Keratinocyte (primary cell): Measurements from ENCODE around the gene ADGRG6.

Experiments used
- EZH2 ChIP-seq: IDR thresholded peaks from one replicate; pipeline ENCODE4 v1.6.1; 2012; ENCODE audit warnings: inconsistent platforms, mild to moderate bottlenecking, low read length, moderate library complexity
- TF ChIP-seq, protein P1 (sequence below), 3 experiments: IDR thresholded peaks in 1 of 3; conservative IDR thresholded peaks in 1 of 3; optimal IDR thresholded peaks in 1 of 3; 2 replicates in 2 of 3; 3 replicates in 1 of 3; pipeline versions ENCODE3 to v1.5.1; 2011; ENCODE audit warnings: low read length in 3 of 3, mild to moderate bottlenecking in 3 of 3, moderate library complexity in 2 of 3, control low read depth in 1 of 3, inconsistent platforms in 1 of 3; ENCODE audit not compliant: insufficient read depth in 2 of 3; ENCODE audit errors: extremely low read depth in 1 of 3

- TF ChIP-seq, protein P1, sequence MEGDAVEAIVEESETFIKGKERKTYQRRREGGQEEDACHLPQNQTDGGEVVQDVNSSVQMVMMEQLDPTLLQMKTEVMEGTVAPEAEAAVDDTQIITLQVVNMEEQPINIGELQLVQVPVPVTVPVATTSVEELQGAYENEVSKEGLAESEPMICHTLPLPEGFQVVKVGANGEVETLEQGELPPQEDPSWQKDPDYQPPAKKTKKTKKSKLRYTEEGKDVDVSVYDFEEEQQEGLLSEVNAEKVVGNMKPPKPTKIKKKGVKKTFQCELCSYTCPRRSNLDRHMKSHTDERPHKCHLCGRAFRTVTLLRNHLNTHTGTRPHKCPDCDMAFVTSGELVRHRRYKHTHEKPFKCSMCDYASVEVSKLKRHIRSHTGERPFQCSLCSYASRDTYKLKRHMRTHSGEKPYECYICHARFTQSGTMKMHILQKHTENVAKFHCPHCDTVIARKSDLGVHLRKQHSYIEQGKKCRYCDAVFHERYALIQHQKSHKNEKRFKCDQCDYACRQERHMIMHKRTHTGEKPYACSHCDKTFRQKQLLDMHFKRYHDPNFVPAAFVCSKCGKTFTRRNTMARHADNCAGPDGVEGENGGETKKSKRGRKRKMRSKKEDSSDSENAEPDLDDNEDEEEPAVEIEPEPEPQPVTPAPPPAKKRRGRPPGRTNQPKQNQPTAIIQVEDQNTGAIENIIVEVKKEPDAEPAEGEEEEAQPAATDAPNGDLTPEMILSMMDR (optimal IDR thresholded peaks at IDR 0.05 in 1 of 3, IDR thresholded peaks at IDR 0.05 in 1 of 3, conservative IDR thresholded peaks at IDR 0.05 in 1 of 3; ENCODE audit: extremely low read depth in 1 of 3, insufficient read depth in 2 of 3, low read length in 3 of 3), result no peak
- no peak for TF ChIP-seq EZH2
These were observed 76.5 kb downstream of the ADGRG6 start for GRCh38 chr6:142378138-142378875.
